Endothelial cell (in vitro differentiated cells): ENCODE data around the gene PARVG. TPM values are rescaled to one million over a fixed set of nuclear protein-coding genes. Genes with fewer than 3 reads are reported as not detected.

Experiments
- DNase-seq: peaks from one replicate; pipeline ENCODE4 v3.0.0; 2021; ENCODE audit warnings: low spot score
- H3K27ac Mint-ChIP-seq: one replicate; pipeline ENCODE4 v1.8.0; 2021; ENCODE audit warnings: mixed read lengths, inconsistent platforms; ENCODE audit not compliant: unreplicated experiment
- H3K27me3 Mint-ChIP-seq: one replicate; pipeline ENCODE4 v1.8.0; 2021; ENCODE audit warnings: mild to moderate bottlenecking, moderate library complexity, mixed read lengths, inconsistent platforms; ENCODE audit not compliant: unreplicated experiment
- H3K36me3 Mint-ChIP-seq: one replicate; pipeline ENCODE4 v1.8.0; 2021; ENCODE audit warnings: mild to moderate bottlenecking, low read depth, mixed read lengths, inconsistent platforms; ENCODE audit not compliant: unreplicated experiment
- H3K4me1 Mint-ChIP-seq: one replicate; pipeline ENCODE4 v1.8.0; 2021; ENCODE audit warnings: mild to moderate bottlenecking, mixed read lengths, inconsistent platforms; ENCODE audit not compliant: unreplicated experiment
- H3K4me3 Mint-ChIP-seq: one replicate; pipeline ENCODE4 v1.8.0; 2021; ENCODE audit warnings: mild to moderate bottlenecking, mixed read lengths, inconsistent platforms; ENCODE audit not compliant: unreplicated experiment
- H3K9me3 Mint-ChIP-seq: one replicate; pipeline ENCODE4 v1.8.0; 2021; ENCODE audit warnings: mixed read lengths, inconsistent platforms; ENCODE audit not compliant: unreplicated experiment
- total RNA-seq: library from RNA; stranded (reverse); fragmentation: NEBNext Ultra II Directional; extraction: Animal tissue kit (Norgen Biotek cat#: 25700); gene quantifications from one replicate; pipeline ENCODE4 v1.2.1, GENCODE V29; 2021; ENCODE audit not compliant: unreplicated experiment
- TF ChIP-seq, protein P1 (sequence below): fragments of 200-600 bp; sonication (generic); IDR thresholded peaks from one replicate; pipeline ENCODE4 v1.5.0; 2021; ENCODE audit warnings: antibody characterized with exemption; ENCODE audit not compliant: unreplicated experiment

The PARVG gene
- total RNA-seq, 1 donor from 2014 or later, result 0.90 TPM

DNA sequence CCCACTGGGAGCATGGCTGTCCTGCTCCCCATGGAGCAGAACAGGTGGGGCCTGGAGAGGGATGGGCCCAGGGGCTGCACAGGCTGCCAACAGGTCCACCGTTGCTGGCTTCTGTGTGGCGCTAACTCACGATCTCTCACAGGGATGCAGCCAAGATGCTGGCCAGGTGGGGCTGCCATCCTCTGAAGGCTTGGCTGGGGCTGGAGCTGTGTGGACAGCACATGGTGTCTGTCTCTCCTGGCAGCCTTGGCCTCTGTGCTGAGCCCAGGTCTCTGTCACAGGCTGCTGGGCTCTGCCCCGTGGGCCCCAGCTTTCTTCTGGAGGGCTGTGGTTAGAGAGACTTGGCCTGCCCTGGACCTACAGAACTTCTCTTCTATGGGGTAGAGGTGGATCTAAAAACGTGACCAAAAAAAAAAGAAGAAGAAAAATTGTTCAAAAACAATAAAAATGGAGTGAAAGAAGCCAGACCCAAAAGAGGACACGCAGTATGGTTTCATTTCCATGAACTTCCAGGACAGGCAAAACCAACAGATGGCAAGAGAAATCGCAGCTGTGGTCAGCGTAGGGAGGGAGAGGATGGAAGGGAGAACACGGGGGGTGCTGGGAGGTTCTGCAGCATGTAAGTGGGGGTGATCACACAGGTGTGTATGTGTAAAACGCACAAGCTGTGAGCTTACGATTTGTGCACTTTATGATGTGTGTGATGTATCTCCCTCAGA lies 12.2 kb downstream of the PARVG start:
- Mint-ChIP-seq H3K27ac (no peak overlapping the region), H3K4me3 (no peak overlapping the region), H3K36me3 (no peaks in the 10 kb centered on the region), H3K9me3 (no peaks in the 10 kb centered on the region), H3K4me1 (no peaks in the 10 kb centered on the region), H3K27me3 (no peaks in the 10 kb centered on the region)
- DNase-seq, result no peak
- TF ChIP-seq, protein P1, sequence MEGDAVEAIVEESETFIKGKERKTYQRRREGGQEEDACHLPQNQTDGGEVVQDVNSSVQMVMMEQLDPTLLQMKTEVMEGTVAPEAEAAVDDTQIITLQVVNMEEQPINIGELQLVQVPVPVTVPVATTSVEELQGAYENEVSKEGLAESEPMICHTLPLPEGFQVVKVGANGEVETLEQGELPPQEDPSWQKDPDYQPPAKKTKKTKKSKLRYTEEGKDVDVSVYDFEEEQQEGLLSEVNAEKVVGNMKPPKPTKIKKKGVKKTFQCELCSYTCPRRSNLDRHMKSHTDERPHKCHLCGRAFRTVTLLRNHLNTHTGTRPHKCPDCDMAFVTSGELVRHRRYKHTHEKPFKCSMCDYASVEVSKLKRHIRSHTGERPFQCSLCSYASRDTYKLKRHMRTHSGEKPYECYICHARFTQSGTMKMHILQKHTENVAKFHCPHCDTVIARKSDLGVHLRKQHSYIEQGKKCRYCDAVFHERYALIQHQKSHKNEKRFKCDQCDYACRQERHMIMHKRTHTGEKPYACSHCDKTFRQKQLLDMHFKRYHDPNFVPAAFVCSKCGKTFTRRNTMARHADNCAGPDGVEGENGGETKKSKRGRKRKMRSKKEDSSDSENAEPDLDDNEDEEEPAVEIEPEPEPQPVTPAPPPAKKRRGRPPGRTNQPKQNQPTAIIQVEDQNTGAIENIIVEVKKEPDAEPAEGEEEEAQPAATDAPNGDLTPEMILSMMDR, result no peak

DNA sequence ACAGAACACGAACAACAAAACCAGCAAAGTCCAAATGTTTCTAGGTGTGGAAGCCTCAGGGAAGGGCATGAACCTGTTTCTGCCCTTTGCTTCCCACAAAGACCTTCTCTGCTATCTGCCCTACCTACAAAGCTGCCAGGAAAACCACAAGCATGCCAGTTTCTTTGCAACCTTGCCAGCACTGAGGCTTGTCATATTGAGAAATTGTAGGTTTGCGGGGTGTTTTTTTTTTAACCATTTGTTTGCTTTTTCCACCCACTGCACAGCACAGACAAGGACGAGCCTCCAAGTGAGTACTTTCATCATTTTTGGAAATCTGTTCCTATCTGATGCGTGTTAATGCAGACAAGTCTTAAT lies 12.8 kb downstream of the PARVG start:
- Mint-ChIP-seq H3K36me3 (no peaks in the 10 kb centered on the region), H3K9me3 (no peaks in the 10 kb centered on the region), H3K27me3 (no peaks in the 10 kb centered on the region), H3K27ac (no peak overlapping the region), H3K4me1 (no peaks in the 10 kb centered on the region), H3K4me3 (no peak overlapping the region)
- DNase-seq, result no peak
- TF ChIP-seq, protein P1, result no peak

- Mint-ChIP-seq H3K9me3 (no peaks in the 10 kb centered on the region), H3K27me3 (peaks cover 1% of the 10 kb centered on the region), H3K4me1 (no peaks in the 10 kb centered on the region), H3K36me3 (no peaks in the 10 kb centered on the region), H3K4me3 (no peak overlapping the region), H3K27ac (no peak overlapping the region)
- TF ChIP-seq, protein P1, result no peak
- DNase-seq, result no peak
Observed at GRCh38 chr22:44194569-44194968, 13.8 kb downstream of the PARVG start.

GRCh38 chr22:44195189-44195871 lies 14.6 kb downstream of the PARVG start:
- Mint-ChIP-seq H3K9me3 (no peaks in the 10 kb centered on the region), H3K4me3 (no peak overlapping the region), H3K27me3 (peaks cover 1% of the 10 kb centered on the region), H3K27ac (no peak overlapping the region), H3K4me1 (no peaks in the 10 kb centered on the region), H3K36me3 (no peaks in the 10 kb centered on the region)
- TF ChIP-seq, protein P1, result no peak
- no peak for DNase-seq

DNA sequence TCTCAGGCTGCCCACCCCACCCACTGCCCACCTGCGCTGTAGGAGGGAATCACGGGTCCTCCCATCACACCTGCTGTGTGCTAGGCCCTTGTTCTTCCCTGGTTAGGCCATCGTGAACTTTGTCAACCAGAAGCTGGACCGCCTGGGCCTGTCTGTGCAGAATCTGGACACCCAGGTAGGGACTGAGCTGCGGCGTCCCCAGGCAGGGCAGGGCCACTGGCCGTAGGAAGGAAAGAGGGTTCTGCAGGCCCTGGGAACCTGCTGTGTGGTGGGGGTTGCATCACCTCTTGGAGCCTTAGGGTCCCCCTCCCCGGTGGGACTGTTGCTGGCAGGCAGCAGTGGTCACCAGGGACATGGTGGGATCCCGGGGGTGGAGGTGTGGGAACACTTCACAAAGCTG lies 15.5 kb downstream of the PARVG start:
- Mint-ChIP-seq H3K27me3 (peaks cover 1% of the 10 kb centered on the region), H3K9me3 (no peaks in the 10 kb centered on the region), H3K4me1 (no peaks in the 10 kb centered on the region), H3K27ac (no peak overlapping the region), H3K4me3 (no peak overlapping the region), H3K36me3 (no peaks in the 10 kb centered on the region)
- DNase-seq, result no peak
- TF ChIP-seq, protein P1, result no peak
